Measurements from ENCODE around the gene ANKRD40.

GRCh38 chr17:50697062-50697461 is 10.7 kb downstream of the ANKRD40 start:
- TF ChIP-seq CTCF (IDR thresholded peaks at IDR 0.05) (no peak), EZH2 (IDR thresholded peaks at IDR 0.05) (no peak)
